SK-N-MC (cell line): ENCODE measurements around the gene TAS2R60.
"Not testable (repeated sequence)": the region's sequence is repeated elsewhere in the genome, so short reads cannot be mapped to it uniquely, and the experiment has no call there.

Experiments used
- EZH2 ChIP-seq: fragments of 200-600 bp; sonication (generic); IDR thresholded peaks from one replicate; pipeline ENCODE4 v1.6.1; 2017; ENCODE audit warnings: antibody characterized with exemption
- FOXP2 ChIP-seq: optimal IDR thresholded peaks from 2 replicates; pipeline ENCODE3; 2011; ENCODE audit warnings: mild to moderate bottlenecking, moderate library complexity; ENCODE audit not compliant: insufficient read depth; ENCODE audit errors: extremely low read length, control extremely low read depth
- POLR2AphosphoS5 ChIP-seq: IDR thresholded peaks from 2 replicates; pipeline ENCODE4 v1.6.1; 2012; ENCODE audit warnings: mild to moderate bottlenecking, low read depth, low read length, borderline replicate concordance

GRCh38 chr7:143402233-143402632 lies 41.0 kb upstream of the TAS2R60 start:
- TF ChIP-seq POLR2AphosphoS5, EZH2, FOXP2: not testable (repeated sequence)
